Measurements from ENCODE around the gene PALD1. TPM values are rescaled to one million over a fixed set of nuclear protein-coding genes. Genes with fewer than 3 reads are reported as not detected.

Gene PALD1
- total and polyA plus RNA-seq, 9 of the 15 experiments (the other 6 are each of a cell fraction or from before 2014, with no cell fraction given): 0.03 to 0.29 (median 0.09) TPM; not detected in 2

GRCh38 chr10:70440296-70441160, 38.0 kb upstream of the PALD1 start (continued):
- TF ChIP-seq SFPQ (IDR thresholded peaks at IDR 0.05; ENCODE audit: low read depth, low read length) (no peak), POLR3A (IDR thresholded peaks at IDR 0.05; ENCODE audit: borderline replicate concordance, extremely low read depth, insufficient read depth, insufficient read length) (no peak), ZNF764 (CRISPR knock-in tag; IDR thresholded peaks at IDR 0.05; ENCODE audit: low read depth) (no peak), CGGBP1 (CRISPR knock-in tag; IDR thresholded peaks at IDR 0.05) (no peak), FIP1L1 (IDR thresholded peaks at IDR 0.05; ENCODE audit: low read depth, low read length, poor library complexity, severe bottlenecking) (no peak), ILF3 (IDR thresholded peaks at IDR 0.05; ENCODE audit: borderline replicate concordance) (no peak), ZNF75A (CRISPR knock-in tag; IDR thresholded peaks at IDR 0.05) (no peak), EZH2 (IDR thresholded peaks at IDR 0.05; ENCODE audit: borderline replicate concordance, low read depth, low read length) (0 out of 2 replicates have a peak, but pooled peaks have one; percentile 84), BRF1 (IDR thresholded peaks at IDR 0.05; ENCODE audit: borderline replicate concordance, extremely low read depth, insufficient read length) (no peak), ELF4 (CRISPR knock-in tag; IDR thresholded peaks at IDR 0.05) (no peak), MEF2A (IDR thresholded peaks at IDR 0.05; ENCODE audit: control insufficient read depth, low read depth, low read length) (no peak), MBD2 (IDR thresholded peaks at IDR 0.05; ENCODE audit: borderline replicate concordance, low read depth) (no peak), ZBTB7A (IDR thresholded peaks at IDR 0.05; ENCODE audit: borderline replicate concordance, control insufficient read depth, low read depth, low read length) (peak; percentile 57; the same call in 1 of the 2 replicates), E2F3 (CRISPR knock-in tag; IDR thresholded peaks at IDR 0.05) (no peak), HMG20B (CRISPR knock-in tag; IDR thresholded peaks at IDR 0.05) (no peak), RAD21 (CRISPR knock-in tag; conservative IDR thresholded peaks at IDR 0.05 in 1 of 2, IDR thresholded peaks at IDR 0.05 in 1 of 2) (no peak), LCOR (CRISPR knock-in tag; IDR thresholded peaks at IDR 0.05) (no peak), ZNF583 (CRISPR knock-in tag; IDR thresholded peaks at IDR 0.05) (no peak), NR1H2 (CRISPR knock-in tag; IDR thresholded peaks at IDR 0.05) (no peak), ZNF551 (CRISPR knock-in tag; IDR thresholded peaks at IDR 0.05) (no peak), ZBTB33 (CRISPR knock-in tag; IDR thresholded peaks at IDR 0.05) (0 out of 2 replicates have a peak, but pooled peaks have one; percentile 46), SMARCC2 (IDR thresholded peaks at IDR 0.05; ENCODE audit: low read depth) (no peak), ZNF184 (CRISPR knock-in tag; IDR thresholded peaks at IDR 0.05) (no peak), SAP30 (IDR thresholded peaks at IDR 0.05; ENCODE audit: borderline replicate concordance, insufficient read depth, low read depth, low read length, poor library complexity, severe bottlenecking) (no peak)
